RWPE1 (cell line): Measurements from ENCODE around the gene RASA1.

Source experiments
- CTCF ChIA-PET: fragments of 350-600 bp; sonication (Branson Sonifier 250); formaldehyde crosslinking; extraction: SDS; loops from one replicate; lab custom pipeline; 2021; lab: Yijun Ruan, JAX
- POLR2A ChIA-PET: fragments of 400-600 bp; formaldehyde crosslinking; extraction: SDS; loops from one replicate; lab custom pipeline; 2020; ENCODE audit warnings: antibody characterized with exemption; ENCODE audit not compliant: low non-redundant PET; lab: Yijun Ruan, JAX
- DNase-seq: peaks from one replicate; pipeline ENCODE4 v3.0.0; 2012; ENCODE audit warnings: low spot score
- H3K27ac ChIP-seq: fragments of 450-650 bp; 2 replicates; pipeline ENCODE4 v1.5.1; 2017
- CTCF ChIP-seq: fragments of 450-650 bp; conservative IDR thresholded peaks from 2 replicates; pipeline ENCODE4 v1.5.1; 2017; ENCODE audit warnings: low read depth, mild to moderate bottlenecking

Gene RASA1

GRCh38 chr5:87267574-87268125 lies at the start of gene RASA1:
Gene RASA1 (plus strand): TSS chr5:87267883. CDS start chr5:87268452, 569 bp downstream.
- POLR2A ChIA-PET: interaction anchor here (0.6 to 1.8 kb wide), 12 partner anchors 9 to 248 kb away, joined by 3 to 9 read pairs (median 4); no protein-coding TSS in a partner anchor
- peak; percentile 99 for DNase-seq
- peak within 1 kb of the TSS; percentile 98 for H3K27ac ChIP-seq
- no peak for TF ChIP-seq CTCF
- CTCF ChIA-PET: interaction anchor here (0.6 to 1.2 kb wide), 3 partner anchors 28 to 197 kb away, joined by 3 to 4 read pairs (median 3); no protein-coding TSS in a partner anchor

GRCh38 chr5:87229780-87230179 lies 37.9 kb upstream of the RASA1 start:
- POLR2A ChIA-PET: no interaction called here
- peak; percentile 48 for DNase-seq
- CTCF ChIA-PET: no interaction called here
- H3K27ac ChIP-seq: no peak overlapping the region
- no peak for TF ChIP-seq CTCF

- DNase-seq: no peak
- TF ChIP-seq CTCF: no peak
- POLR2A ChIA-PET: no interaction called here
- CTCF ChIA-PET: interaction anchor here (0.7 kb wide), 1 partner anchor 156 kb away, joined by 3 read pairs; no protein-coding TSS in a partner anchor
- H3K27ac ChIP-seq: no peak overlapping the region
Observed at GRCh38 chr5:87231037-87231808, 36.5 kb upstream of the RASA1 start.

DNA sequence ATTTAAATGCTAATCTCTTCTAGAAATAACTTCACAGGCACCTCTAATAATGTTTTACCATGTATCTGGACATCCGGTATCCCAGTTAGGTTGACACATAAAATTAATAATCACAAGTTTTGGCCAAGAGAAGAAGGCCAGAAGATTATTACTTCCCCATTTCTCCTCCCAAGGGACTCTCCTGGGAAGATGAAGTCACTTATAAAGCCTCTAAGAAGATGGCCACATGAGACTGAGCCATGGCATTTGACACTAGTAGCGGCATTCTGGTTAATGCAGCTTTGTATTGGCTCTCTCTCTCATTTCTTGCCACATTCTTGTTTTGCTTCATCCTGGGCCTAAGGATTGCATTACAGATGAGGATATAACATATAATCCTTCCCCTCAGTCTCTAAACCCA lies 34.5 kb upstream of the RASA1 start:
- TF ChIP-seq CTCF: no peak
- H3K27ac ChIP-seq: no peak overlapping the region
- DNase-seq: no peak
- CTCF ChIA-PET: no interaction called here
- POLR2A ChIA-PET: no interaction called here

- POLR2A ChIA-PET: no interaction called here
- DNase-seq: no peak
- no peak for TF ChIP-seq CTCF
- CTCF ChIA-PET: no interaction called here
- H3K27ac ChIP-seq: no peak overlapping the region
Observed at GRCh38 chr5:87241555-87241954, 26.1 kb upstream of the RASA1 start.

- CTCF ChIA-PET: interaction anchor here (0.6 kb wide), 1 partner anchor 32 kb away, joined by 3 read pairs; no protein-coding TSS in a partner anchor
Observed at GRCh38 chr5:87242242-87242641, 25.4 kb upstream of the RASA1 start.

More at GRCh38 chr5:87242242-87242641, 25.4 kb upstream of the RASA1 start:
- DNase-seq: no peak
- H3K27ac ChIP-seq: no peak overlapping the region
- POLR2A ChIA-PET: no interaction called here
- no peak for TF ChIP-seq CTCF
